B cell (primary cell): Measurements from ENCODE around the gene CKAP2L. TPM values are rescaled to one million over a fixed set of nuclear protein-coding genes. Genes with fewer than 3 reads are reported as not detected.

Experiments used
- ATAC-seq: fragments of 200-7000 bp; cut with Tn5 transposase; one replicate; pipeline ENCODE4 v1.10.0; 2021; ENCODE audit warnings: low read depth, mild to moderate bottlenecking, moderate number of reproducible peaks, moderate library complexity
- CTCF ChIA-PET: fragments of 350-600 bp; sonication (Branson Sonifier 250); formaldehyde crosslinking; loops from one replicate; lab custom pipeline; 2021; ENCODE audit warnings: antibody characterized with exemption, inconsistent platforms; lab: Charles Lee
- POLR2A ChIA-PET: fragments of 350-600 bp; sonication (Branson Sonifier 250); formaldehyde crosslinking; loops from one replicate; lab custom pipeline; 2021; ENCODE audit warnings: antibody characterized with exemption; lab: Charles Lee
- DNase-seq: peaks from one replicate; pipeline ENCODE4 v3.0.0; 2013
- H2AFZ ChIP-seq: 2 replicates; pipeline ENCODE4 v1.6.1; 2012; ENCODE audit warnings: mild to moderate bottlenecking, low read depth, low read length; ENCODE audit not compliant: insufficient read depth, poor library complexity, severe bottlenecking
- H3K27ac ChIP-seq, 2 donors: 1 replicate in 1 of 2; 2 replicates in 1 of 2; pipeline ENCODE4 v1.5.1; 2012 to 2013; ENCODE audit warnings: low read length in 2 of 2, mild to moderate bottlenecking in 2 of 2, moderate library complexity in 1 of 2
- H3K27me3 ChIP-seq, 4 experiments: fragments of 200-600 bp in 1 of 4; sonication (generic) in 1 of 4; replicated peaks in 1 of 4; 1 replicate in 2 of 4; 2 replicates in 2 of 4; pipeline versions ENCODE4 v1.6.1 to v1.7.0; 2013 to 2016; ENCODE audit warnings: low read length in 3 of 4, mild to moderate bottlenecking in 2 of 4, mixed read lengths in 1 of 4, moderate library complexity in 1 of 4; ENCODE audit not compliant: insufficient read depth in 4 of 4, control insufficient read depth in 3 of 4; ENCODE audit errors: control extremely low read depth in 1 of 4
- H3K36me3 ChIP-seq, 2 experiments: replicated peaks in 1 of 2; 1 replicate in 1 of 2; 2 replicates in 1 of 2; pipeline versions ENCODE4 v1.6.1 to v1.7.1; 2013; ENCODE audit warnings: low read length in 1 of 2; ENCODE audit not compliant: insufficient read depth in 2 of 2, control insufficient read depth in 1 of 2; ENCODE audit errors: control extremely low read depth in 1 of 2, extremely low read depth in 1 of 2
- H3K4me1 ChIP-seq, 2 donors: fragments of 200-600 bp in 1 of 2; sonication (generic) in 1 of 2; 1 replicate in 1 of 2; 2 replicates in 1 of 2; pipeline versions ENCODE4 v1.5.1 to v1.6.1; 2013 to 2017; ENCODE audit warnings: low read length in 2 of 2; ENCODE audit not compliant: control insufficient read depth in 2 of 2, insufficient read depth in 2 of 2
- H3K4me2 ChIP-seq: replicated peaks from 2 replicates; pipeline ENCODE3; 2012; ENCODE audit warnings: mild to moderate bottlenecking, low read depth, low read length; ENCODE audit not compliant: poor library complexity, severe bottlenecking
- H3K4me3 ChIP-seq, 5 experiments: fragments of 200-600 bp in 1 of 5; sonication (generic) in 1 of 5; 1 replicate in 3 of 5; 2 replicates in 2 of 5; pipeline versions ENCODE4 v1.5.1 to v1.7.0; 2011 to 2016; ENCODE audit warnings: low read length in 4 of 5, mild to moderate bottlenecking in 4 of 5, low read depth in 2 of 5, control low read depth in 1 of 5, moderate library complexity in 1 of 5; ENCODE audit not compliant: insufficient read depth in 1 of 5; ENCODE audit errors: control extremely low read depth in 1 of 5, extremely low read depth in 1 of 5
- H3K79me2 ChIP-seq: fragments of 200-600 bp; sonication (generic); one replicate; pipeline ENCODE4 v1.6.0; 2016; ENCODE audit warnings: low read length; ENCODE audit not compliant: control insufficient read depth, insufficient read depth
- H3K9ac ChIP-seq: fragments of 200-600 bp; sonication (generic); 2 replicates; pipeline ENCODE4 v1.6.1; 2017; ENCODE audit warnings: mild to moderate bottlenecking, low read length, moderate library complexity
- H3K9me3 ChIP-seq, 3 donors: one replicate each; pipeline versions ENCODE4 v1.6.1 to v1.7.1; 2013; ENCODE audit warnings: low read length in 2 of 3; ENCODE audit not compliant: control insufficient read depth in 2 of 3, insufficient read depth in 1 of 3; ENCODE audit errors: control extremely low read depth in 1 of 3
- H4K20me1 ChIP-seq: 2 replicates; pipeline ENCODE4 v1.6.0; 2012; ENCODE audit warnings: mild to moderate bottlenecking, low read length; ENCODE audit not compliant: insufficient read depth, control insufficient read depth, poor library complexity, severe bottlenecking
- H3K27ac Mint-ChIP-seq: one replicate; pipeline ENCODE4 v1.8.0; 2021; ENCODE audit warnings: mixed read lengths
- H3K27me3 Mint-ChIP-seq: one replicate; pipeline ENCODE4 v1.8.0; 2021; ENCODE audit warnings: mixed read lengths
- H3K4me1 Mint-ChIP-seq: one replicate; pipeline ENCODE4 v1.8.0; 2021; ENCODE audit warnings: mixed read lengths
- H3K4me3 Mint-ChIP-seq: one replicate; pipeline ENCODE4 v1.8.0; 2021; ENCODE audit warnings: mixed read lengths
- H3K9me3 Mint-ChIP-seq: one replicate; pipeline ENCODE4 v1.8.0; 2022; ENCODE audit warnings: mixed read lengths; ENCODE audit not compliant: insufficient read depth
- CTCF ChIP-seq: fragments of 200-600 bp; IDR thresholded peaks from one replicate; pipeline ENCODE4 v1.8.0; 2022; ENCODE audit warnings: antibody characterized with exemption, mild to moderate bottlenecking
- EZH2 ChIP-seq: IDR thresholded peaks from 2 replicates; pipeline ENCODE4 v1.6.1; 2012; ENCODE audit warnings: borderline replicate concordance, low read depth, mild to moderate bottlenecking, moderate library complexity, low read length; ENCODE audit not compliant: insufficient read depth, poor library complexity, severe bottlenecking
- WGBS: methylation state at CpG from one replicate; pipeline ENCODE4 v1.1.5; 2013; ENCODE audit warnings: missing lambda C conversion rate; ENCODE audit not compliant: insufficient coverage; 5-methylcytosine and 5-hydroxymethylcytosine counted together
- intact Hi-C: fragments of 100-400 bp; cut with micrococcal nuclease; formaldehyde crosslinking; loops from one replicate; pipeline ENCODE4 v1.10.0; 2022
- polyA plus RNA-seq: library from polyadenylated mRNA; depleted of rRNA; stranded (reverse); fragments of >200 nt; gene quantifications from 2 replicates; pipeline ENCODE4 v1.2.3, GENCODE V29; 2012
- total RNA-seq, 2 donors: library from RNA; stranded (reverse); fragments of 120-200 nt in 1 of 2; gene quantifications; 1 replicate in 1 of 2; 2 replicates in 1 of 2; pipeline versions ENCODE4 v1.2.3 to v1.2.4, GENCODE V29; 2013 to 2022

The CKAP2L gene
- total and polyA plus RNA-seq, 2 donors (not counting 1 experiment from before 2014, with no cell fraction given), result 0.01 to 0.25 TPM

DNA sequence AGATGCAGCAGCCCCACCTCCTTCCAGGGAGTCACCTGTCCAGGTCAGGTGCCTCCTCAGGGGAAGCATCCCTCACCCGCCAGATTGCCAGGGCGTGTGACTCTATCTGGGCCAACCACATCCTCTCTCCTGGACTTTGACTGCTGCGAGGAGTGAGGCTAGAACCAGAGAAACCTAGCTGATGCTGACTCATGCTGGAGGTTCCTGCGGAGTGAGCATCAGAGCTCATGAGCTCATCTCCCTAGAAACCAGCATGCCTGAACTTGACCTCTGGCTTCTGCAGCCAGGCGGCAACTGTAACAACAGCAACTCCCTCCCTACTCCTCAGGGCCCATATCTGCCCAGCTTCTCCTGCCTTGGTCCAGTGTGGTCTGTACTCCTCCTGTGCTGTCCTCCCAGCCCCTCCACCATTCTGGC, 71.9 kb downstream of the CKAP2L start:
- CTCF ChIA-PET, result interaction anchor here (0.7 to 7.6 kb wide), 10 partner anchors 8 to 108 kb away, joined by 3 to 114 read pairs (median 8); partner anchors contain the start of genes CHCHD5 and SLC20A1
- intact Hi-C loops, result loop anchor here (5.0 kb wide), 1 partner anchor 35 kb away; no protein-coding TSS in a partner anchor
- H3K9ac ChIP-seq, result no peak overlapping the region

More for the DNA sequence above, 71.9 kb downstream of the CKAP2L start:
- Histone ChIP-seq H3K79me2 (no peaks in the 10 kb centered on the region), H3K36me3 (no peaks in the 10 kb centered on the region), H3K4me2 (no peak overlapping the region), H3K9me3 (no peaks in the 10 kb centered on the region), H3K4me1 (peaks cover 0 to 23% of the 10 kb centered on the region in 2 donors), H2AFZ (no peak overlapping the region), H3K4me3 (no peak overlapping the region), H4K20me1 (no peaks in the 10 kb centered on the region), H3K27me3 (no peaks in the 10 kb centered on the region), H3K27ac (no peak overlapping the region)
- ATAC-seq (no peak), DNase-seq (no peak)
- Mint-ChIP-seq H3K4me3 (no peak overlapping the region), H3K27me3 (no peaks in the 10 kb centered on the region), H3K9me3 (no peaks in the 10 kb centered on the region), H3K4me1 (peaks cover 17% of the 10 kb centered on the region), H3K27ac (no peak overlapping the region)
- POLR2A ChIA-PET, result no interaction called here
- 19% methylated on average over 5 of the region's 5 CpGs for WGBS
- TF ChIP-seq CTCF (no peak), EZH2 (no peak)
